NCI-H2081 treated with DMSO at 0.1 percent for 48 hours (cell line): ENCODE measurements around the gene CUL5.
"Not testable (repeated sequence)": the region's sequence is repeated elsewhere in the genome, so short reads cannot be mapped to it uniquely, and the experiment has no call there.

ENCODE experiments used
- DNase-seq: peaks from one replicate; lab custom pipeline; 2025; lab: John Stamatoyannopoulos, UW

Gene CUL5

GRCh38 chr11:108019870-108020540 is 11.3 kb downstream of the CUL5 start:
- DNase-seq = no peak

GRCh38 chr11:108025387-108026080 is 16.8 kb downstream of the CUL5 start:
- DNase-seq = no peak

DNA sequence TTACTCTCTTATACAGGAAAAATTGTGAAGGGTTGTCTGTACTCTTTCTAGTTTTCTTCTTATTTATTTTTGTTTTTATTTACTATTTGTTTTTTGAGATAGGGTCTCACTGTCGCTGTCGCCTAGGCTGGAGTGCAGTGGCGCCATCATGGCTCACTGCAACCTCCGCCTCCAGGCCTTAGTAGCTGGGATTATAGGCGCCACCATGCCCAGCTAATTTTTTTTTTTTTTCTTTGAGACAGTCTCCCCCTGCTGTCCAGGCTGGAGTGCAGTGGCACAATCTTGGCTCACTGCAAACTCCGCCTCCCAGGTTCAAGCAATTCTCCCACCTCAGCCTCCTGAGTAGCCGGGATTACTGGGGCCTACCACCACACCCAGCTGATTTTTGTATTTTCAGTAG is 18.4 kb downstream of the CUL5 start:
- no peak for DNase-seq

- not testable (repeated sequence) for DNase-seq
Observed at GRCh38 chr11:108028822-108029441, 20.2 kb downstream of the CUL5 start.

- DNase-seq = not testable (repeated sequence)
Observed at GRCh38 chr11:108031604-108032003, 22.9 kb downstream of the CUL5 start.

- no peak for DNase-seq
Observed at GRCh38 chr11:108032800-108033199, 24.1 kb downstream of the CUL5 start.

- DNase-seq = no peak
Observed at GRCh38 chr11:108034034-108034433, 25.3 kb downstream of the CUL5 start.

GRCh38 chr11:108034952-108035351 is 26.3 kb downstream of the CUL5 start:
- no peak for DNase-seq

DNA sequence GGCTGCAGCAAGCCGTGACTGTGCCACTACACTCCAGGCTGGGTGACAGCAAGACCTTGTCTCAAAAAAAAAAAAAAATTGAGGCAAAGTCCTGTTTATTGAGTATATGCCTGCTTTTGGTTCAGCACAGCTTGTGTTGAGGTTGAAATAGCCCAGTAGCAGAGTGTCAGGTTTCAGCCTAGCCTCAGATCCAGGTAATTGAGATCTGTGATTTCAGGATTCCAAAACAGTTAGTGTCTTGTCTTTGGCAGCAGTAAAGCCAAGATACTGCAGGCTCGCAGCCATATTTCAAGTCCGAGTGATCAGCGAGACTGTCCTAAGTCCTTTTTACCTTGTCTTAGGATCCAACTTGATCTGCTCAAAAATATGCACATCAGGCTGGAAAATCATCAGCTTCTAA is 27.0 kb downstream of the CUL5 start:
- DNase-seq = no peak

GRCh38 chr11:108037211-108037610 is 28.5 kb downstream of the CUL5 start:
- peak; percentile 8 for DNase-seq

- no peak for DNase-seq
Observed at GRCh38 chr11:108037636-108038035, 28.9 kb downstream of the CUL5 start.

- DNase-seq = no peak
Observed at GRCh38 chr11:108048269-108048668, 39.6 kb downstream of the CUL5 start.

DNA sequence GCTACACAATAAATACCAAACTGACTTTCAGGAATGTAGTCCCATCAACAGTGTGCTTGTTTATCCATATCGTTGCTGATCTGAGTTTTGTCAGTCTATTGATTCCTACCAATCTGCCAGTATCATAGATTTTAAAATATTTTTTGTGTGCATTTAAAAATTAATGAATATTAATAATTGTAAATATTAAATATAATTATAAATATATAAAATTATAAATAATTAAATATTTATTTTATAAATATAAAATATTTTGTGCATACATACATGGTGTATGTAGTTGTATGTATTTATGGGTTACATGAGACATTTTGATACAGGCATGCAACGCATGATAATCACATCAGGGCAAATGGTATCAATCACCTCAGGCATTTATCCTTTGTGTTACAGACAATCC is 53.6 kb downstream of the CUL5 start:
- DNase-seq = no peak

DNA sequence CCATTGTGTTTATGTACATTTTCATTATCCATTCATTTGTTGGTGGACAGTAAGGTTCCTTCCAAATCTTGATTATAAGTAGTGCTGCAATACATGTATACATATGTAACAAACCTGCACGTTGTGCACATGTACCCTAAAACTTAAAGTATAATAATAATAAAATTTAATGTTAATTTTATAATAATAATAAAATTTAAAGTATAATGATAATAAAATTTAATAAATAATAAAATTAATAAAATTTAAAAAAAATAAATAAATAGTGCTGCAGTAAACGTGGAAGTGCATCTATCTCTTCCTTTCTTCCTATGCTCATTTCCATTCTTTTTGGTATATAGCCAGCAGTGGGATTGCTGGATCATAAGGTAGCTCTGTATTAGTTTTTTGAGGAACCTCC is 54.7 kb downstream of the CUL5 start:
- DNase-seq = no peak

DNA sequence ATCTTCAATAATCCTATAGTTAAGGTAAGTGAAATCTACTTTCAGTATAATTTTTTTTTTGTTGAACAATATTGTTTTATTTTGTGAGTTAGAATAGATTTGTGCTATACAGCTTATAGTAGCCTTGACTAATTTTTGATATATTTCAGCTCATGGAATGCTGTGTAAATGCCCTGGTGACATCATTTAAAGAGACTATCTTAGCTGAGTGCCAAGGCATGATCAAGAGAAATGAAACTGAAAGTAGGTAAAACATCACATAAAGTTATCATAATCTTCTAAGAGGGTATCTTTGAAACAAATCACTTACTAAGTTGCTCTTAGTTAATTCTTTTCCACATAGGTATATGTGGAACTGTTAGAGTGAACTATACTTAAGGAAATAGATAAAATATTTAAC is 61.2 kb downstream of the CUL5 start:
- no peak for DNase-seq

- no peak for DNase-seq
Observed at GRCh38 chr11:108084811-108085210, 76.1 kb downstream of the CUL5 start.

DNA sequence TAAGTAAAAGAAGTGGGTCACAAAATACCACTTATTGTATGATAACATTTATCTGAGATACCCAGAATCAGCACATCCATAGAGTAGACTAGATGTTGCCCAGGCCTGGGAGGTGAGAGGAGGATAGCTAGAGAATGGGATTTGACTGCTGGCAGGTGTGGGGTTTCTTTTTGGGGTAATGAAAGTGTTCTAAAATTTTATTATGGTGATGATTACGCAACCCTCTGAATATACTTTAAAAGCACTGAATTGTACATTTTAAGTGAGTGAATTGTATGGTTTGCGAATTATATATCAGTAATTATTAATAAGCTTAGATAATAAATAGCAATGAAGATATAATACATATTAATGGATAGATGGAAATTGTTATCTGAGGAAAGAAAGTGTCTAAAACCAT is 77.0 kb downstream of the CUL5 start:
- no peak for DNase-seq

- no peak for DNase-seq
Observed at GRCh38 chr11:108092134-108092533, 83.4 kb downstream of the CUL5 start.

DNA sequence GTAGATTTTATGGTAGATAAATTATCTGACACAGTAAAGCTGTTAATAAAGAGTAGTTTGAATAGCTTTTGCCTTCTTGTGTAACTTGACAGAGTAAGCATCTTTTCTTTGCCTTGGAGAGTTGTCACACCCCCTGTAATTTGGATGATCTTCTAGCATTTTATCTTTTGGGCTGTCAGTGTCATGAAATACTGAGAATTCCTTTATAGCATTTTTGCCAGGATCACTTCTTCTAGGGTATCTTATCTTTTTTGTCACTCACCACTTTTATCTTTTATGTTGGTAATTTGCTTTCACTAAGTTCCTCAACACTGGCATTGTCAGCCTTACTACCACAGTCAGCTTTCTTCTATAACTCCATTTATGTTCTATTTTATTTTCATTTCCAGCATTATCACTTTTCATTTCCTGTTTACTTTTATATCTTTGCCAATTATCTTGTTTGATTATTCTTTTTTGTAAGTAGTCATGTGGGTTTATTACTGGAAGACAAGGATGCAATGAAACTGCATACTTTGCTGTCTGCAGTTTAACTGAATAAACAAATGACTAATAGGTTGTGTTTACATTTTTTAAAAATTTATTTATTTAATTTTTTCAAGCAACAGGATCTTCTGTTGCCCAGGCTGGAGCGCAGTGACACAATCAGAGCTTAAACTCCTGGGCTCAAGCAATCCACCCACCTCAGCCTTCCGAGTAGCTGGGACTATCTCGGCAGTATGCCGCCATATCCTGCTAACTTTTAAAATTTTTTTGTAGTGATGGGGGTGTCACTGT is 84.6 kb downstream of the CUL5 start:
- DNase-seq = no peak

DNA sequence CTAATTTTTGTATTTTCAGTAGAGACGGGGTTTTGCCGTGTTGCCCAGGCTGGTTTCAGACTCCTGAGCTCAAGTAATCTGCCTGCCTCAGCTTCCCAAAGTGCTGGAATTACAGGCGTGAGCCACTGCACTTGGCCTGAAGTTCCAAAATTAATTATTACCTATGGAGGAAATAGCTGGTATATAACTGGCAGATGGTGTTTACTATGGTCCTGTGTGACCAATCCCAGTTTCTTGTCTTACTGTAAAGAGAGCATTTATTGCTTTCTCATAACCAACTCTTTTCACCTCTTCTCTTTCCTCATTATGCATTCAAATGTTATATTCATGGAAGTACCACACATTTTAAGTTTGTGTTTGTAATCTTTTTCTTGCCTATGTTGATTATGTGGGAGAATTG is 88.5 kb downstream of the CUL5 start:
- no peak for DNase-seq

DNA sequence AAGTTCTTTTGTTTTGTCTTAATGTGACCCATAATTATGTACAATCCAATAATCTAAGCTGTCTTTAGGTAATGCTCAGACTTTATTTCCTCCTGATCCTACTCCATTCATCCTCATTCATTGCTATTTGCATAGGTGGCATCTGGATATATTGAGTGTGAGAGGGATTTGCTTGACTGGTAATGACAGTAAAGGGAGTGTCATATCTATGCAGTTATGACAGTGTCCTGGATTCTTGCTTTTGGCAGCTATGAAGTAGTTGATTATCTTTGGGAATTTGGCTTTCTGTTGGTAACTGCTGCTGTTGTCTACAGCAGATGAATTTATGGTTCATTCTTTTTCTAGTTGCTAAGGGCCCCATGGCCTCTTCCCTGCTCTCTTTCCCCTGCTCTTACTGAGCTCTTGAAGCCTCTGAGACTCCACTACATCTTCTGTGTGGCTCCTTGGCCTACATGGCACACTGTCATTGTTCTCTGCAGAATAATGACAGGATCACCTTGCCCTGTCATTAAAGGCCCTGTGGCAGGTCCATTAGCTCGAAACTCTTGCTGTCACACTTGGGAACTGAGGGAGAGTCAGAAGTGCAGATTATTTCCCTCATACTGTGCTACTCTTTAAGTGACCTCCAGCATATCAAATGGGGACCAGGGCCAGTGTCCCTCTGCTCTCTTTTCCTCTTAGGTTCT is 92.5 kb downstream of the CUL5 start:
- no peak for DNase-seq

DNA sequence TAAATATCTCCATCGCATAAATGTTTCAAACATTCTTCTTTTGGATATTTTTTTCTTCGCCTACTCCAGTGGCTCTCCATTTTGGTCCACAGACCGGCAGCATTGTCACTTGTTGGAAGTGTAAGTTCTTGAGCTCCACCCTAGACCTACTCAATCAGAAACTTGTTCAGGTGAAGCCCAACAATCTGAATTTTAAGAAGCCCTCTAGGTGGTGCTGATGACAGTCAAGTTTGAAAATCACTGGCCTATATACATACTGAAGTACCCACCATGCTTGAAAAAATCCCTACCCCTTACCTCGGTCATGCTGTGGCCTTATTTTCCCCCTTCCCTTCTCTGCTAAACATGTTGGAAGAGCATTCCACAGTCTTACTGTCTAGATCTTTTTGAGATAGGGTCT is 102.4 kb downstream of the CUL5 start:
- no peak for DNase-seq
